DOHH2 (cell line): ENCODE measurements around the gene FMNL2.

Experiments used
- H3F3A ChIP-seq: fragments of 200-600 bp; sonication (generic), shearing (Covaris generic); 2 replicates; pipeline ENCODE4 v1.6.0; 2016; ENCODE audit warnings: antibody characterized with exemption, mild to moderate bottlenecking; ENCODE audit not compliant: control insufficient read depth, insufficient read depth
- H3K27ac ChIP-seq: fragments of 200-600 bp; sonication (generic); 2 replicates; pipeline ENCODE4 v1.5.1; 2014; ENCODE audit warnings: low read depth, mild to moderate bottlenecking, low read length, moderate library complexity
- H3K27me3 ChIP-seq: fragments of 200-600 bp; sonication (generic); 2 replicates; pipeline ENCODE4 v1.6.1; 2014; ENCODE audit warnings: mild to moderate bottlenecking, low read length, mixed read lengths; ENCODE audit not compliant: control insufficient read depth
- H3K36me3 ChIP-seq: fragments of 200-600 bp; sonication (generic); 2 replicates; pipeline ENCODE4 v1.6.1; 2014; ENCODE audit warnings: mild to moderate bottlenecking, low read length, moderate library complexity, mixed read lengths; ENCODE audit not compliant: control insufficient read depth
- H3K4me1 ChIP-seq: fragments of 200-600 bp; sonication (generic); 2 replicates; pipeline ENCODE4 v1.6.1; 2014; ENCODE audit warnings: mild to moderate bottlenecking, low read length, mixed read lengths; ENCODE audit not compliant: control insufficient read depth
- H3K4me2 ChIP-seq: fragments of 200-600 bp; sonication (generic); 2 replicates; pipeline ENCODE4 v1.6.0; 2014; ENCODE audit warnings: mild to moderate bottlenecking, low read length, moderate library complexity
- H3K4me3 ChIP-seq: fragments of 200-600 bp; sonication (generic); 2 replicates; pipeline ENCODE4 v1.5.1; 2014; ENCODE audit warnings: mild to moderate bottlenecking, low read length, mixed read lengths
- H3K79me2 ChIP-seq: fragments of 200-600 bp; sonication (generic); 2 replicates; pipeline ENCODE4 v1.6.1; 2014; ENCODE audit warnings: mild to moderate bottlenecking, low read length, mixed read lengths; ENCODE audit not compliant: control insufficient read depth
- H3K9me2 ChIP-seq: fragments of 200-600 bp; sonication (generic); replicated peaks from 2 replicates; pipeline ENCODE4 v1.6.1; 2014; ENCODE audit warnings: mild to moderate bottlenecking, low read length, mixed read lengths; ENCODE audit not compliant: control insufficient read depth
- H3K9me3 ChIP-seq: fragments of 200-600 bp; sonication (generic); 2 replicates; pipeline ENCODE4 v1.6.1; 2014; ENCODE audit warnings: antibody characterized with exemption, low read length, mixed read lengths; ENCODE audit not compliant: control insufficient read depth, insufficient read depth
- H4K20me1 ChIP-seq: fragments of 200-600 bp; sonication (generic); 2 replicates; pipeline ENCODE4 v1.6.0; 2014; ENCODE audit warnings: low read depth, mild to moderate bottlenecking, antibody characterized with exemption, low read length, moderate library complexity; ENCODE audit not compliant: control insufficient read depth, insufficient read depth
- EZH2phosphoT487 ChIP-seq: fragments of 200-600 bp; sonication (generic); IDR thresholded peaks from 2 replicates; pipeline ENCODE4 v1.6.1; 2017; ENCODE audit warnings: borderline replicate concordance, mild to moderate bottlenecking, antibody characterized with exemption, low read length, moderate library complexity, mixed read lengths
- TF ChIP-seq, protein P1 (sequence below): fragments of 200-600 bp; sonication (generic); IDR thresholded peaks from one replicate; pipeline ENCODE4 v1.5.1; 2014; ENCODE audit warnings: antibody characterized with exemption, mild to moderate bottlenecking, low read depth, low read length; ENCODE audit not compliant: poor library complexity, severe bottlenecking

Gene FMNL2

DNA sequence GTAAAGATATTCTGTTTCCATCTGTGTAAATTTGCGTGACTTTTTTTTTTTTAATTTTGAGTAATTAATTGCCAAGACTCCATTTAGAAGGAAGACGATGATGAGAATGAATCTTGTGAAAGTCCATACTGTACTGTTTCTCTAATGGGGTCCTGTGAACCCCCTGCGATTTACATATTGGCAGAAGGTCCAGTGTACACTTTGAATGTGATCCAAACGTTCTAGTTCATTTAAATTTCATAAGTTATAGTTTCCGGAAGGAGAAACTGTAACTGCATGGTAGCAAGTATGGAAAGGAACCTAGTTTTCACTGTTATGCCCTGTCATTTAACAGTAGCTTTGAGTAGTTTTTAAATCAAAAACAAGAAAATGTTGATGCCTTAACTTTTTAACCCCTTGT is 166.7 kb downstream of the FMNL2 start:
- Histone ChIP-seq H3K27me3 (peaks cover 8% of the 10 kb centered on the region), H3K4me1 (no peaks in the 10 kb centered on the region), H3K9me2 (no peaks in the 10 kb centered on the region), H3K9me3 (no peaks in the 10 kb centered on the region), H3K27ac (no peak overlapping the region), H3K79me2 (no peaks in the 10 kb centered on the region), H4K20me1 (no peaks in the 10 kb centered on the region), H3K4me3 (no peak overlapping the region), H3K4me2 (no peak overlapping the region), H3F3A (no peaks in the 10 kb centered on the region), H3K36me3 (no peaks in the 10 kb centered on the region)
- TF ChIP-seq, protein P1, sequence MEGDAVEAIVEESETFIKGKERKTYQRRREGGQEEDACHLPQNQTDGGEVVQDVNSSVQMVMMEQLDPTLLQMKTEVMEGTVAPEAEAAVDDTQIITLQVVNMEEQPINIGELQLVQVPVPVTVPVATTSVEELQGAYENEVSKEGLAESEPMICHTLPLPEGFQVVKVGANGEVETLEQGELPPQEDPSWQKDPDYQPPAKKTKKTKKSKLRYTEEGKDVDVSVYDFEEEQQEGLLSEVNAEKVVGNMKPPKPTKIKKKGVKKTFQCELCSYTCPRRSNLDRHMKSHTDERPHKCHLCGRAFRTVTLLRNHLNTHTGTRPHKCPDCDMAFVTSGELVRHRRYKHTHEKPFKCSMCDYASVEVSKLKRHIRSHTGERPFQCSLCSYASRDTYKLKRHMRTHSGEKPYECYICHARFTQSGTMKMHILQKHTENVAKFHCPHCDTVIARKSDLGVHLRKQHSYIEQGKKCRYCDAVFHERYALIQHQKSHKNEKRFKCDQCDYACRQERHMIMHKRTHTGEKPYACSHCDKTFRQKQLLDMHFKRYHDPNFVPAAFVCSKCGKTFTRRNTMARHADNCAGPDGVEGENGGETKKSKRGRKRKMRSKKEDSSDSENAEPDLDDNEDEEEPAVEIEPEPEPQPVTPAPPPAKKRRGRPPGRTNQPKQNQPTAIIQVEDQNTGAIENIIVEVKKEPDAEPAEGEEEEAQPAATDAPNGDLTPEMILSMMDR: no peak
- no peak for TF ChIP-seq EZH2phosphoT487

DNA sequence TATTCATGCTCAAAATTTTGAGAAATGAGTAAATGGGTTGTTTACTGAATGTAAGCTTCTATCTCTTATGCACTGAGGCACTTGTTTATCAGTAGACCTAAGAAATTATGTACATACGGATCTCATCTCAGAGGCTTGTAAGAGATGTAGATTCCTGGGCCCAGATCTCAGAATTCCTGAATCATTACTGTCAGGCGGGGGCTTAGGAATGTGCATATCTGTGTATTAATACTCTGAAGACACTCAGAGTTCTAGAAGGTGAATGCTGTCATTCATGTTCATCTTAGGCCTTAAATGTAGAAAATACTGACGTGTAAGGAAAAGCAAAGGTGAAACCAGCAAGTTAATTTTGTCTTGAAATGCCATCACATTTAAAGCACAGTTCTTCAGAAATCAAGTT is 169.6 kb downstream of the FMNL2 start:
- no peaks in the 10 kb centered on the region for H3F3A ChIP-seq
- TF ChIP-seq EZH2phosphoT487: no peak
- TF ChIP-seq, protein P1: no peak
- no peaks in the 10 kb centered on the region for H3K4me1 ChIP-seq
- H3K36me3 ChIP-seq: no peaks in the 10 kb centered on the region
- H4K20me1 ChIP-seq: no peaks in the 10 kb centered on the region
- H3K27me3 ChIP-seq: no peaks in the 10 kb centered on the region
- H3K9me3 ChIP-seq: no peaks in the 10 kb centered on the region
- no peaks in the 10 kb centered on the region for H3K9me2 ChIP-seq
- H3K79me2 ChIP-seq: no peaks in the 10 kb centered on the region
- no peak overlapping the region for H3K4me3 ChIP-seq
- no peak overlapping the region for H3K27ac ChIP-seq
- no peak overlapping the region for H3K4me2 ChIP-seq

GRCh38 chr2:152505495-152505906 is 170.5 kb downstream of the FMNL2 start:
- no peaks in the 10 kb centered on the region for H3F3A ChIP-seq
- no peaks in the 10 kb centered on the region for H3K9me2 ChIP-seq
- no peak overlapping the region for H3K27ac ChIP-seq
- H4K20me1 ChIP-seq: no peaks in the 10 kb centered on the region
- no peaks in the 10 kb centered on the region for H3K79me2 ChIP-seq
- no peaks in the 10 kb centered on the region for H3K4me1 ChIP-seq
- no peaks in the 10 kb centered on the region for H3K27me3 ChIP-seq
- H3K36me3 ChIP-seq: no peaks in the 10 kb centered on the region
- TF ChIP-seq EZH2phosphoT487: no peak
- TF ChIP-seq, protein P1: no peak
- H3K4me2 ChIP-seq: no peak overlapping the region
- no peak overlapping the region for H3K4me3 ChIP-seq
- H3K9me3 ChIP-seq: no peaks in the 10 kb centered on the region

DNA sequence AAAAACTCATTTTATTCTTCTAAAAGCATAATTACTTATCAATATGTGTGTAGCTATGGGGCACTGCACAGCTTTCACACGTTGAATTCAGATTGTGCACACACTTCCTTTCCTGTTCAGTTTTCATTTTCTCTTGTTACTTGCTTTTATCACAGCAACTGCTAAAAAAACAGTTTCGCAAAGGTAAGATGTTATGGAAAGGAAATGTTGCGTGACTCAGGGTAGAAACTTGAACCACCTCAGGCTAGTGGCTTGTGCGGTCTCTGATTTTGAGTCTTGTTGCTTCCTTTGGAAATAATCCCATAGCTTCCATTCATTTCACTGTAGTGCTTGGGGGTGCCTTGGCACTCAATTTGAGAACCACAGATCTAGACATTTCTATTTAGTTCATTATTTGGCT is 171.9 kb downstream of the FMNL2 start:
- Histone ChIP-seq H3K27me3 (no peaks in the 10 kb centered on the region), H3K4me1 (no peaks in the 10 kb centered on the region), H3F3A (no peaks in the 10 kb centered on the region), H3K4me3 (no peak overlapping the region), H3K9me3 (no peaks in the 10 kb centered on the region), H3K27ac (no peak overlapping the region), H3K4me2 (no peak overlapping the region), H4K20me1 (no peaks in the 10 kb centered on the region), H3K9me2 (no peaks in the 10 kb centered on the region), H3K79me2 (no peaks in the 10 kb centered on the region), H3K36me3 (no peaks in the 10 kb centered on the region)
- TF ChIP-seq, protein P1: no peak
- no peak for TF ChIP-seq EZH2phosphoT487
